Activated naive CD8-positive, alpha-beta T cell (primary cell): ENCODE data around the gene ZNF264.

Source experiments
- H3K27ac Mint-ChIP-seq: one replicate; pipeline ENCODE4 v1.8.0; 2021; ENCODE audit warnings: mixed read lengths
- H3K27me3 Mint-ChIP-seq: one replicate; pipeline ENCODE4 v1.8.0; 2021; ENCODE audit warnings: mixed read lengths
- H3K36me3 Mint-ChIP-seq: one replicate; pipeline ENCODE4 v1.8.0; 2021; ENCODE audit warnings: mixed read lengths
- H3K4me1 Mint-ChIP-seq: one replicate; pipeline ENCODE4 v1.8.0; 2021; ENCODE audit warnings: low read depth, mixed read lengths
- H3K4me3 Mint-ChIP-seq: one replicate; pipeline ENCODE4 v1.8.0; 2021; ENCODE audit warnings: mild to moderate bottlenecking, mixed read lengths
- H3K9me3 Mint-ChIP-seq: one replicate; pipeline ENCODE4 v1.8.0; 2021; ENCODE audit warnings: low read depth, mixed read lengths

Gene ZNF264

DNA sequence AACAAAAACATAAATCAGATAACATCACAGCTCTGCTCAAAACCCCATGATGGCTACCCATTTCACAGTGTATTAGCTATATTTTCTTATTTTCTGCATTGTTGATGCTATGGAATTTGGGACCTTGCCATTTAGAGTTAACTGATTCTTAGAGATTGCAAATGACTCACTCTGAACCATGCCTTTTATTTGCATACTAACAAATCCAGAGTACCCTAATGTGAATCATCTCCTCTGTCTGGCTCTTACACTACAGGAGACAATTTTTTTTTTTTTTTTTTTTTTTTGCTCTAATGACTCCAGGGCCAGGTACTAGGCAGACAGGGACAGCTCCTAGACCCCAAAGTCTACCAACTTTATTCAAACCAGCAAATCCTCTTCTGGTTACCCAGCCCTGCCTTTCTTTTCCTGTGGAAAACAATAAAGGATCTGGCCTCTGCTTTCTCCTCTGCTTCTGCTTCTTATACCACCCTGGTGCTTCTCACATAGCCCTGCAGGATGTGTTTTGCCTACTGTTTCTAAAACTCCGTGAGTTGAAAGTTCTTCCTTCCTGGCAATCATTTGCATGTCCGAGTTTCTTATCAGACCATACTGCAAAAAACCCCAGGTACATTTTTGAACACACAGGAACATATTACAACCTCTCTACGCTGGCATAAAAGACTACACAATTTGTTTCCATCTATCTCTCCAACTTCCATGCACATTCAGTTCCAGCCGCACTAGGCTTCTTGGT, 78.4 kb downstream of the ZNF264 start:
- Mint-ChIP-seq H3K9me3 (peaks cover 37% of the 10 kb centered on the region), H3K4me3 (no peak overlapping the region), H3K4me1 (peaks cover 1% of the 10 kb centered on the region), H3K27ac (no peak overlapping the region), H3K36me3 (peaks cover 47% of the 10 kb centered on the region), H3K27me3 (no peaks in the 10 kb centered on the region)

DNA sequence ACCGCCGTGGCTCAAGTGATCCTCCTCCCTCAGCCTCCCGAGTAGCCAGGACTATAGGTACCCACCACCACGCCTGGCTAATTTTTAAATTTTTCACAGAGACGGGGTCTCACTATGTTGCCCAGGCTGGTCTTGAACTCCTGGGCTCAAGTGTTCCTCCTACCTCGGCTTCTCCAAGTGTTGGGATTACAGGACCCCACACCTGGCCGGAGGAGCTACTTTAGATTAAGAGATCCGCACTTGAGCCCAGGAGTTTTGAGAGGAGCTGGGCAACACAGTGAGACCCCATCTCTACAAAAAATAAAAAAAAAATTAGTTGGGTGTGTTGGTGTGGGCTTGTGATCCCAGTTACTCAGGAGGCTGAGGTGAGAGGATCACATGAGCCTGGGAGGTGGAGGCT, 80.0 kb downstream of the ZNF264 start:
- Mint-ChIP-seq H3K27ac (no peak overlapping the region), H3K4me3 (no peak overlapping the region), H3K36me3 (peaks cover 34% of the 10 kb centered on the region), H3K27me3 (no peaks in the 10 kb centered on the region), H3K4me1 (peaks cover 1% of the 10 kb centered on the region), H3K9me3 (peaks cover 22% of the 10 kb centered on the region)
